ENCODE measurements around the gene FOXK1. TPM values are rescaled to one million over a fixed set of nuclear protein-coding genes. Genes with fewer than 3 reads are reported as not detected.

The FOXK1 gene
- total and polyA plus RNA-seq, 2 experiments from 2014 or later = 2.3 to 12.7 TPM

GRCh38 chr7:4819560-4820404 is 137.7 kb downstream of the FOXK1 start:
- Mint-ChIP-seq H3K27me3 (ENCODE audit: insufficient read depth, low read depth, poor library complexity) (peaks cover 4% of the 10 kb centered on the region), H3K4me3 (no peak overlapping the region), H3K4me1 (no peaks in the 10 kb centered on the region), H3K36me3 (ENCODE audit: low read depth) (no peaks in the 10 kb centered on the region), H3K9me3 (no peaks in the 10 kb centered on the region), H3K27ac (no peak overlapping the region)
- Histone ChIP-seq H3F3A (replicated peaks; ENCODE audit: low read depth) (no peaks in the 10 kb centered on the region), H4K20me1 (replicated peaks; ENCODE audit: insufficient read depth) (no peaks in the 10 kb centered on the region), H3K4me2 (no peak overlapping the region), H3K79me2 (replicated peaks; ENCODE audit: insufficient read depth) (no peaks in the 10 kb centered on the region), H3K9me2 (ENCODE audit: insufficient read depth) (no peaks in the 10 kb centered on the region), H3K27ac (ENCODE audit: low read depth) (no peak overlapping the region), H3K4me3 (no peak overlapping the region), H3K36me3 (ENCODE audit: insufficient read depth) (no peaks in the 10 kb centered on the region), H2AFZ (no peak overlapping the region), H3K27me3 (ENCODE audit: insufficient read depth) (no peaks in the 10 kb centered on the region), H3K4me1 (ENCODE audit: insufficient read depth) (no peaks in the 10 kb centered on the region)
- TF ChIP-seq ETS1 (IDR thresholded peaks at IDR 0.05) (no peak), REST (IDR thresholded peaks at IDR 0.05; ENCODE audit: unreplicated experiment) (no peak)
- no peak for ATAC-seq
- no peak for DNase-seq (ENCODE audit: low spot score)

- Histone ChIP-seq H3K4me2 (no peak overlapping the region), H3K4me3 (no peak overlapping the region), H4K20me1 (replicated peaks; ENCODE audit: insufficient read depth) (no peaks in the 10 kb centered on the region), H3K36me3 (ENCODE audit: insufficient read depth) (no peaks in the 10 kb centered on the region), H3K79me2 (replicated peaks; ENCODE audit: insufficient read depth) (no peaks in the 10 kb centered on the region), H3K9me2 (ENCODE audit: insufficient read depth) (no peaks in the 10 kb centered on the region), H3F3A (replicated peaks; ENCODE audit: low read depth) (no peaks in the 10 kb centered on the region), H3K4me1 (ENCODE audit: insufficient read depth) (no peaks in the 10 kb centered on the region), H2AFZ (no peak overlapping the region), H3K27me3 (ENCODE audit: insufficient read depth) (no peaks in the 10 kb centered on the region), H3K27ac (ENCODE audit: low read depth) (no peak overlapping the region)
- Mint-ChIP-seq H3K4me1 (no peaks in the 10 kb centered on the region), H3K27me3 (ENCODE audit: insufficient read depth, low read depth, poor library complexity) (peaks cover 5% of the 10 kb centered on the region), H3K36me3 (ENCODE audit: low read depth) (no peaks in the 10 kb centered on the region), H3K9me3 (no peaks in the 10 kb centered on the region), H3K27ac (no peak overlapping the region), H3K4me3 (no peak overlapping the region)
- DNase-seq (ENCODE audit: low spot score) (no peak), ATAC-seq (no peak)
- TF ChIP-seq EZH2phosphoT487 (IDR thresholded peaks at IDR 0.05; ENCODE audit: unreplicated experiment) = no peak
- no peak for TF ChIP-seq CREB1 (CRISPR knock-in tag; IDR thresholded peaks at IDR 0.05; ENCODE audit: low read depth)
- no peak for TF ChIP-seq STAT1 (IDR thresholded peaks at IDR 0.05; ENCODE audit: unreplicated experiment)
- no peak for TF ChIP-seq EZH2 (IDR thresholded peaks at IDR 0.05; ENCODE audit: low read depth, unreplicated experiment)
- no peak for TF ChIP-seq REST (IDR thresholded peaks at IDR 0.05; ENCODE audit: unreplicated experiment)
- TF ChIP-seq JUNB (IDR thresholded peaks at IDR 0.05; ENCODE audit: unreplicated experiment) = no peak
- no peak for TF ChIP-seq NANOG (IDR thresholded peaks at IDR 0.05; ENCODE audit: borderline replicate concordance)
- no peak for TF ChIP-seq ETS1 (IDR thresholded peaks at IDR 0.05)
- no peak for TF ChIP-seq POLR2AphosphoS5 (IDR thresholded peaks at IDR 0.05; ENCODE audit: low read depth)
These were observed 138.4 kb downstream of the FOXK1 start for GRCh38 chr7:4820405-4820966.
